ENCODE data around the gene IQSEC2.

GRCh38 chrX:53265771-53266574, 15.4 kb downstream of the IQSEC2 start:
- TF ChIP-seq EZH2 (IDR thresholded peaks at IDR 0.05; ENCODE audit: low read length, unreplicated experiment) (no peak), EZH2phosphoT487 (IDR thresholded peaks at IDR 0.05; ENCODE audit: borderline replicate concordance, low read length) (no peak)
- TF ChIP-seq, protein P1, sequence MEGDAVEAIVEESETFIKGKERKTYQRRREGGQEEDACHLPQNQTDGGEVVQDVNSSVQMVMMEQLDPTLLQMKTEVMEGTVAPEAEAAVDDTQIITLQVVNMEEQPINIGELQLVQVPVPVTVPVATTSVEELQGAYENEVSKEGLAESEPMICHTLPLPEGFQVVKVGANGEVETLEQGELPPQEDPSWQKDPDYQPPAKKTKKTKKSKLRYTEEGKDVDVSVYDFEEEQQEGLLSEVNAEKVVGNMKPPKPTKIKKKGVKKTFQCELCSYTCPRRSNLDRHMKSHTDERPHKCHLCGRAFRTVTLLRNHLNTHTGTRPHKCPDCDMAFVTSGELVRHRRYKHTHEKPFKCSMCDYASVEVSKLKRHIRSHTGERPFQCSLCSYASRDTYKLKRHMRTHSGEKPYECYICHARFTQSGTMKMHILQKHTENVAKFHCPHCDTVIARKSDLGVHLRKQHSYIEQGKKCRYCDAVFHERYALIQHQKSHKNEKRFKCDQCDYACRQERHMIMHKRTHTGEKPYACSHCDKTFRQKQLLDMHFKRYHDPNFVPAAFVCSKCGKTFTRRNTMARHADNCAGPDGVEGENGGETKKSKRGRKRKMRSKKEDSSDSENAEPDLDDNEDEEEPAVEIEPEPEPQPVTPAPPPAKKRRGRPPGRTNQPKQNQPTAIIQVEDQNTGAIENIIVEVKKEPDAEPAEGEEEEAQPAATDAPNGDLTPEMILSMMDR (conservative IDR thresholded peaks at IDR 0.05; ENCODE audit: low read depth, low read length) = no peak
